WERI-Rb-1 (cell line): Measurements from ENCODE around the gene ILDR1.

Experiments used
- DNase-seq: peaks from one replicate; pipeline ENCODE4 v3.0.0-alpha.2; 2020
- H3K27ac ChIP-seq: fragments of 250-450 bp; sonication (Bioruptor Pico); 2 replicates; pipeline ENCODE4 v1.5.1; 2020; ENCODE audit warnings: mild to moderate bottlenecking, moderate library complexity
- H3K27me3 ChIP-seq: fragments of 250-450 bp; sonication (Bioruptor Pico); 2 replicates; pipeline ENCODE4 v1.5.1; 2021; ENCODE audit warnings: mild to moderate bottlenecking, low read depth, moderate library complexity; ENCODE audit not compliant: insufficient read depth, severe bottlenecking
- H3K36me3 ChIP-seq: fragments of 250-450 bp; sonication (Bioruptor Pico); 2 replicates; pipeline ENCODE4 v1.5.1; 2020; ENCODE audit warnings: mild to moderate bottlenecking, moderate library complexity
- H3K4me3 ChIP-seq: 2 replicates; pipeline ENCODE4 v1.5.1; 2011; ENCODE audit warnings: low read depth, mild to moderate bottlenecking, control low read depth, low read length
- H3K9me3 ChIP-seq: fragments of 250-450 bp; sonication (Bioruptor Pico); 2 replicates; pipeline ENCODE4 v1.5.1; 2021; ENCODE audit warnings: mild to moderate bottlenecking, moderate library complexity; ENCODE audit not compliant: severe bottlenecking
- CTCF ChIP-seq: IDR thresholded peaks from 2 replicates; pipeline ENCODE4 v1.5.1; 2011; ENCODE audit warnings: low read depth, mild to moderate bottlenecking, control low read depth, inconsistent platforms, low read length

Gene ILDR1

DNA sequence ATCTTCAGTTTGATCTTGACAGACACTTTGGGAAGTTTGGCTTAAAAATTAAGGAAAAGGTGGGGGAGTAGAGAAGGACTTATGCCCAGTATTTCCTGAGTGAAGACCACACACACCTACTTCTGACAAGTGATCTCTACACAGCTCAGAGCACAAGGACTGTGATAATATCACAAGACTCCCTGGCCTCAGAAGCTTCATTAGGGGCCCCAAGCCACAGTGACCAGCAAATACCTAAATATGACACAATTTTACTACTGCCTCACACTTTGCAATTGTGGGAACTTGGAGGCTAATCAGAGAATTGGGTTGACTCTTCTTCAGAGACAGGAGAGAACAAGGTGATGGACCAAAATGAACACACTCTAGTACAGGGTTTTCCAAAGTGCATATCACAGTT, 2.6 kb downstream of the ILDR1 start:
- no peak for DNase-seq
- no peak overlapping the region for H3K27ac ChIP-seq
- no peak overlapping the region for H3K4me3 ChIP-seq
- H3K9me3 ChIP-seq = no peaks in the 10 kb centered on the region
- no peaks in the 10 kb centered on the region for H3K27me3 ChIP-seq
- H3K36me3 ChIP-seq = no peaks in the 10 kb centered on the region
- TF ChIP-seq CTCF = no peak

- TF ChIP-seq CTCF = no peak
- DNase-seq = no peak
- Histone ChIP-seq H3K27me3 (peaks cover 8% of the 10 kb centered on the region), H3K36me3 (no peaks in the 10 kb centered on the region), H3K27ac (no peak overlapping the region), H3K9me3 (no peaks in the 10 kb centered on the region), H3K4me3 (no peak overlapping the region)
Observed at GRCh38 chr3:122014741-122015140, 7.3 kb downstream of the ILDR1 start.

DNA sequence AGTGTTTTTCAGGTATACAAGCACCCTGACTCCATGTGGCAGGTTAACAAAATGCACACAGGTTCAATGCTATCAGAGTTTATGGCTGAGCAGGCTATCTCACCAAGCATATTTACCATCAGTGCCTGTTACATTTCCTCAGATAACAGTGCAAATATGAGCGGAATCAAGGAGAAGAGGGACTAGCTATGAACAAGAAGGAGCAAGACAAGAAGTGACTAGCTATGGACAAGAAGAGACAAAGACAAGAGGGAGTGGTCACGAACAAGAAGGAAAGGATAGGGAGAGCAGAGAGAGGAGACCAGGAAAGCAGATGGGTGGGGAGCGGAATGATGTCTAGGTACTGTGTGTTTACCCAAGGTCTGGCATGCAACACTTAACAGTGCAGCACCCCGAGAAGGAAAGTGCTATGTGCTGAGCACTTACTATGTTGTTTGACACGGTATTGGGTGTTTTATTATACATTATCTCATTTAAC, 8.6 kb downstream of the ILDR1 start:
- Histone ChIP-seq H3K36me3 (no peaks in the 10 kb centered on the region), H3K9me3 (no peaks in the 10 kb centered on the region), H3K27me3 (peaks cover 8% of the 10 kb centered on the region), H3K27ac (no peak overlapping the region), H3K4me3 (no peak overlapping the region)
- DNase-seq = no peak
- TF ChIP-seq CTCF = no peak

GRCh38 chr3:122012821-122013220, 9.2 kb downstream of the ILDR1 start:
- DNase-seq = no peak
- H3K27ac ChIP-seq = no peak overlapping the region
- no peak overlapping the region for H3K4me3 ChIP-seq
- H3K36me3 ChIP-seq = no peaks in the 10 kb centered on the region
- H3K9me3 ChIP-seq = no peaks in the 10 kb centered on the region
- H3K27me3 ChIP-seq = peaks cover 8% of the 10 kb centered on the region
- TF ChIP-seq CTCF = no peak

GRCh38 chr3:122011396-122011795, 10.7 kb downstream of the ILDR1 start:
- H3K9me3 ChIP-seq = no peaks in the 10 kb centered on the region
- no peak overlapping the region for H3K4me3 ChIP-seq
- no peak overlapping the region for H3K27ac ChIP-seq
- no peaks in the 10 kb centered on the region for H3K36me3 ChIP-seq
- H3K27me3 ChIP-seq = peaks cover 8% of the 10 kb centered on the region
- TF ChIP-seq CTCF = no peak
- DNase-seq = no peak

DNA sequence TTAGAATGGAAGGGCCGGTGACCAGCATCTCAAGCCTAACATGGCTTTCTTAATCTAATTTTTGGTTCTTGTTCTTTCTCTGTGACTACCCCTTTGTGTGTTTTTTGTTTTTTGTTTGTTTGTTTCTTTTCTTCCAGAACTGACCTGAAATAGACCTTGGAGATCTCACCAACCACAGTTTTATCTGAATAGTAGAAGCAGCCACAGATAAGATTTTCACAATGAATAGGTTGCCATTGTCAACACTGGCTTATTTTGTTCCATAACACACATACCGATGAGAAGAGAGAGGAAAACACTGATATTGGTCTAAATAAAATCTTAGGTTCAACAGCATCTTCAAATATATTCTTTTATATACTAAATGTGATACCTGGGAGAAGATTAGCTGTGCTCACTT, 11.5 kb downstream of the ILDR1 start:
- Histone ChIP-seq H3K9me3 (no peaks in the 10 kb centered on the region), H3K27me3 (peaks cover 8% of the 10 kb centered on the region), H3K4me3 (no peak overlapping the region), H3K27ac (no peak overlapping the region), H3K36me3 (no peaks in the 10 kb centered on the region)
- TF ChIP-seq CTCF = no peak
- no peak for DNase-seq
